Glomerular endothelial cell (primary cell): ENCODE measurements around the gene GPR61. TPM values are rescaled to one million over a fixed set of nuclear protein-coding genes. Genes with fewer than 3 reads are reported as not detected.

Experiments
- DNase-seq: peaks from one replicate; pipeline ENCODE4 v3.0.0-alpha.2; 2011; ENCODE audit warnings: low read depth, low spot score; ENCODE audit errors: extremely low read depth
- total RNA-seq: library from RNA; depleted of rRNA; stranded (reverse); fragments of >200 nt; gene quantifications from 2 replicates; pipeline ENCODE4 v1.2.3, GENCODE V29; 2015

The GPR61 gene
- total RNA-seq, 1 donor from 2014 or later = not detected

- DNase-seq = no peak
Measured at GRCh38 chr1:109564194-109564878, 24.7 kb downstream of the GPR61 start.

- DNase-seq = no peak
Measured at GRCh38 chr1:109565241-109565640, 25.6 kb downstream of the GPR61 start.

GRCh38 chr1:109566982-109567381 lies 27.3 kb downstream of the GPR61 start:
- DNase-seq = no peak

- no peak for DNase-seq
Measured at GRCh38 chr1:109567877-109568672, 28.4 kb downstream of the GPR61 start.

GRCh38 chr1:109569323-109569722 lies 29.7 kb downstream of the GPR61 start:
- no peak for DNase-seq

- no peak for DNase-seq
Measured at GRCh38 chr1:109570414-109570813, 30.7 kb downstream of the GPR61 start.

GRCh38 chr1:109573785-109574184 lies 34.1 kb downstream of the GPR61 start:
- no peak for DNase-seq

- DNase-seq = no peak
Measured at GRCh38 chr1:109578947-109579443, 39.3 kb downstream of the GPR61 start.

- DNase-seq = no peak
Measured at GRCh38 chr1:109579491-109579890, 39.8 kb downstream of the GPR61 start.

GRCh38 chr1:109582021-109582420 lies 42.3 kb downstream of the GPR61 start:
- no peak for DNase-seq

- no peak for DNase-seq
Measured at GRCh38 chr1:109584766-109585165, 45.1 kb downstream of the GPR61 start.

GRCh38 chr1:109586055-109586454 lies 46.4 kb downstream of the GPR61 start:
- no peak for DNase-seq

GRCh38 chr1:109589177-109589576 lies 49.5 kb downstream of the GPR61 start:
- DNase-seq = no peak

- DNase-seq = no peak
Measured at GRCh38 chr1:109589679-109590078, 50.0 kb downstream of the GPR61 start.

GRCh38 chr1:109592916-109593315 lies 53.2 kb downstream of the GPR61 start:
- DNase-seq = no peak

- no peak for DNase-seq
Measured at GRCh38 chr1:109595531-109595930, 55.9 kb downstream of the GPR61 start.

Other genes with a start within 250 kb of the GPR61 start
- not detected in 2 replicates for gene MYBPHL, start 232.9 kb upstream of the GPR61 start, total RNA-seq
- 31.4 and 55.9 TPM in 2 replicates for gene SORT1, start 142.0 kb upstream of the GPR61 start, total RNA-seq
- 58.8 TPM in 2 replicates for gene PSMA5, start 113.4 kb upstream of the GPR61 start, total RNA-seq
- gene SYPL2, start 73.3 kb upstream of the GPR61 start, total RNA-seq = not detected in 2 replicates
- gene ATXN7L2, start 56.0 kb upstream of the GPR61 start, total RNA-seq = 2.3 and 4.3 TPM in 2 replicates
- gene CYB561D1, start 45.8 kb upstream of the GPR61 start, total RNA-seq = 6.2 and 6.7 TPM in 2 replicates
- gene AMIGO1, start 30.1 kb upstream of the GPR61 start, total RNA-seq = 0.64 and 0.68 TPM in 2 replicates
- gene GNAI3, start 8.7 kb downstream of the GPR61 start, total RNA-seq = 10.7 and 11.4 TPM in 2 replicates
- not detected in 2 replicates for gene GNAT2, start 79.7 kb downstream of the GPR61 start, total RNA-seq
- 64.3 and 68.0 TPM in 2 replicates for gene AMPD2, start 80.0 kb downstream of the GPR61 start, total RNA-seq
- 2.0 and 3.3 TPM in 2 replicates for gene GSTM4, start 116.2 kb downstream of the GPR61 start, total RNA-seq
- gene GSTM2, start 128.2 kb downstream of the GPR61 start, total RNA-seq = 1.9 and 6.2 TPM in 2 replicates
- 9.3 TPM in 1 of 2 replicates, not detected in the other for gene GSTM1, start 147.9 kb downstream of the GPR61 start, total RNA-seq
- not detected in 2 replicates for gene GSTM5, start 172.4 kb downstream of the GPR61 start, total RNA-seq
- gene GSTM3, start 201.2 kb downstream of the GPR61 start, total RNA-seq = 25.7 and 39.8 TPM in 2 replicates
- not detected in 2 replicates for gene EPS8L3, start 224.1 kb downstream of the GPR61 start, total RNA-seq